B cell (primary cell): ENCODE measurements around the gene CCL13. TPM values are rescaled to one million over a fixed set of nuclear protein-coding genes. Genes with fewer than 3 reads are reported as not detected.

ENCODE experiments used
- ATAC-seq: fragments of 200-7000 bp; cut with Tn5 transposase; one replicate; pipeline ENCODE4 v1.10.0; 2021; ENCODE audit warnings: low read depth, mild to moderate bottlenecking, moderate number of reproducible peaks, moderate library complexity
- CTCF ChIA-PET: fragments of 350-600 bp; sonication (Branson Sonifier 250); formaldehyde crosslinking; loops from one replicate; lab custom pipeline; 2021; ENCODE audit warnings: antibody characterized with exemption, inconsistent platforms; lab: Charles Lee
- POLR2A ChIA-PET: fragments of 350-600 bp; sonication (Branson Sonifier 250); formaldehyde crosslinking; loops from one replicate; lab custom pipeline; 2021; ENCODE audit warnings: antibody characterized with exemption; lab: Charles Lee
- DNase-seq: peaks from one replicate; pipeline ENCODE4 v3.0.0; 2013
- H2AFZ ChIP-seq: 2 replicates; pipeline ENCODE4 v1.6.1; 2012; ENCODE audit warnings: mild to moderate bottlenecking, low read depth, low read length; ENCODE audit not compliant: insufficient read depth, poor library complexity, severe bottlenecking
- H3K27ac ChIP-seq, 2 donors: 1 replicate in 1 of 2; 2 replicates in 1 of 2; pipeline ENCODE4 v1.5.1; 2012 to 2013; ENCODE audit warnings: low read length in 2 of 2, mild to moderate bottlenecking in 2 of 2, moderate library complexity in 1 of 2
- H3K27me3 ChIP-seq, 4 experiments: fragments of 200-600 bp in 1 of 4; sonication (generic) in 1 of 4; replicated peaks in 1 of 4; 1 replicate in 2 of 4; 2 replicates in 2 of 4; pipeline versions ENCODE4 v1.6.1 to v1.7.0; 2013 to 2016; ENCODE audit warnings: low read length in 3 of 4, mild to moderate bottlenecking in 2 of 4, mixed read lengths in 1 of 4, moderate library complexity in 1 of 4; ENCODE audit not compliant: insufficient read depth in 4 of 4, control insufficient read depth in 3 of 4; ENCODE audit errors: control extremely low read depth in 1 of 4
- H3K36me3 ChIP-seq, 2 experiments: replicated peaks in 1 of 2; 1 replicate in 1 of 2; 2 replicates in 1 of 2; pipeline versions ENCODE4 v1.6.1 to v1.7.1; 2013; ENCODE audit warnings: low read length in 1 of 2; ENCODE audit not compliant: insufficient read depth in 2 of 2, control insufficient read depth in 1 of 2; ENCODE audit errors: control extremely low read depth in 1 of 2, extremely low read depth in 1 of 2
- H3K4me1 ChIP-seq, 2 donors: fragments of 200-600 bp in 1 of 2; sonication (generic) in 1 of 2; 1 replicate in 1 of 2; 2 replicates in 1 of 2; pipeline versions ENCODE4 v1.5.1 to v1.6.1; 2013 to 2017; ENCODE audit warnings: low read length in 2 of 2; ENCODE audit not compliant: control insufficient read depth in 2 of 2, insufficient read depth in 2 of 2
- H3K4me2 ChIP-seq: replicated peaks from 2 replicates; pipeline ENCODE3; 2012; ENCODE audit warnings: mild to moderate bottlenecking, low read depth, low read length; ENCODE audit not compliant: poor library complexity, severe bottlenecking
- H3K4me3 ChIP-seq, 5 experiments: fragments of 200-600 bp in 1 of 5; sonication (generic) in 1 of 5; 1 replicate in 3 of 5; 2 replicates in 2 of 5; pipeline versions ENCODE4 v1.5.1 to v1.7.0; 2011 to 2016; ENCODE audit warnings: low read length in 4 of 5, mild to moderate bottlenecking in 4 of 5, low read depth in 2 of 5, control low read depth in 1 of 5, moderate library complexity in 1 of 5; ENCODE audit not compliant: insufficient read depth in 1 of 5; ENCODE audit errors: control extremely low read depth in 1 of 5, extremely low read depth in 1 of 5
- H3K79me2 ChIP-seq: fragments of 200-600 bp; sonication (generic); one replicate; pipeline ENCODE4 v1.6.0; 2016; ENCODE audit warnings: low read length; ENCODE audit not compliant: control insufficient read depth, insufficient read depth
- H3K9ac ChIP-seq: fragments of 200-600 bp; sonication (generic); 2 replicates; pipeline ENCODE4 v1.6.1; 2017; ENCODE audit warnings: mild to moderate bottlenecking, low read length, moderate library complexity
- H3K9me3 ChIP-seq, 3 donors: one replicate each; pipeline versions ENCODE4 v1.6.1 to v1.7.1; 2013; ENCODE audit warnings: low read length in 2 of 3; ENCODE audit not compliant: control insufficient read depth in 2 of 3, insufficient read depth in 1 of 3; ENCODE audit errors: control extremely low read depth in 1 of 3
- H4K20me1 ChIP-seq: 2 replicates; pipeline ENCODE4 v1.6.0; 2012; ENCODE audit warnings: mild to moderate bottlenecking, low read length; ENCODE audit not compliant: insufficient read depth, control insufficient read depth, poor library complexity, severe bottlenecking
- H3K27ac Mint-ChIP-seq: one replicate; pipeline ENCODE4 v1.8.0; 2021; ENCODE audit warnings: mixed read lengths
- H3K27me3 Mint-ChIP-seq: one replicate; pipeline ENCODE4 v1.8.0; 2021; ENCODE audit warnings: mixed read lengths
- H3K4me1 Mint-ChIP-seq: one replicate; pipeline ENCODE4 v1.8.0; 2021; ENCODE audit warnings: mixed read lengths
- H3K4me3 Mint-ChIP-seq: one replicate; pipeline ENCODE4 v1.8.0; 2021; ENCODE audit warnings: mixed read lengths
- H3K9me3 Mint-ChIP-seq: one replicate; pipeline ENCODE4 v1.8.0; 2022; ENCODE audit warnings: mixed read lengths; ENCODE audit not compliant: insufficient read depth
- EZH2 ChIP-seq: IDR thresholded peaks from 2 replicates; pipeline ENCODE4 v1.6.1; 2012; ENCODE audit warnings: borderline replicate concordance, low read depth, mild to moderate bottlenecking, moderate library complexity, low read length; ENCODE audit not compliant: insufficient read depth, poor library complexity, severe bottlenecking
- WGBS: methylation state at CpG from one replicate; pipeline ENCODE4 v1.1.5; 2013; ENCODE audit warnings: missing lambda C conversion rate; ENCODE audit not compliant: insufficient coverage; 5-methylcytosine and 5-hydroxymethylcytosine counted together
- intact Hi-C: fragments of 100-400 bp; cut with micrococcal nuclease; formaldehyde crosslinking; loops from one replicate; pipeline ENCODE4 v1.10.0; 2022
- polyA plus RNA-seq: library from polyadenylated mRNA; depleted of rRNA; stranded (reverse); fragments of >200 nt; gene quantifications from 2 replicates; pipeline ENCODE4 v1.2.3, GENCODE V29; 2012
- total RNA-seq, 2 donors: library from RNA; stranded (reverse); fragments of 120-200 nt in 1 of 2; gene quantifications; 1 replicate in 1 of 2; 2 replicates in 1 of 2; pipeline versions ENCODE4 v1.2.3 to v1.2.4, GENCODE V29; 2013 to 2022
- TF ChIP-seq, protein P1 (sequence below): fragments of 200-600 bp; IDR thresholded peaks from one replicate; pipeline ENCODE4 v1.8.0; 2022; ENCODE audit warnings: antibody characterized with exemption, mild to moderate bottlenecking

Gene CCL13
- total and polyA plus RNA-seq, 2 donors (not counting 1 experiment from before 2014, with no cell fraction given) = not detected

DNA sequence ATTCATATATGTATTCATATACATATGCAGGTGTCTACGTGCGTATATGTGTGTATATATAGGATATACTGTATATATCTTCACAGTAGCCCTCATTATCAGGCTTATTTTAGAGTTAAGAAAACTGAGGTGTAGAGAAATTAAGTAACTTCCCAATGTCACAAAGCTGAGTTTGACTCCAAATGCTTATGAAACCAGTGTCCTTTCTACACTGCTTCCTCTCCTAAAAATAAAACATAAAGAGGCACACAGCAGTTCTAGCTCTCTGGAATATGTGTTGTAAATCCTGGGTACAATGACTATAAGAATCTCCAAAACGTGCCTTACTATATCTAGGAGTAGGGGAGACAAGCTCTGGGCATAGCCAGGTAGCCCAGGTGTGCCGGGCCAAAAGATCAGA is 46.7 kb downstream of the CCL13 start:
- H3K4me1 Mint-ChIP-seq = peaks cover 27% of the 10 kb centered on the region
- intact Hi-C loops = no loop called here
- CTCF ChIA-PET = no interaction called here
- no peaks in the 10 kb centered on the region for H4K20me1 ChIP-seq
- ATAC-seq (no peak), DNase-seq (no peak)
- no peak overlapping the region for H3K27ac Mint-ChIP-seq
- no peaks in the 10 kb centered on the region for H3K9me3 ChIP-seq
- H3K27me3 Mint-ChIP-seq = peaks cover 9% of the 10 kb centered on the region
- H3K4me3 Mint-ChIP-seq = no peak overlapping the region
- H3K27ac ChIP-seq = no peak overlapping the region
- H3K4me2 ChIP-seq = no peak overlapping the region
- no peaks in the 10 kb centered on the region for H3K36me3 ChIP-seq
- POLR2A ChIA-PET = no interaction called here
- no peaks in the 10 kb centered on the region for H3K9me3 Mint-ChIP-seq
- H3K9ac ChIP-seq = no peak overlapping the region
- H3K4me1 ChIP-seq = peaks cover 24 to 27% of the 10 kb centered on the region in 2 donors
- H3K79me2 ChIP-seq = no peaks in the 10 kb centered on the region
- no peak overlapping the region for H2AFZ ChIP-seq
- 33% methylated on average over 2 of the region's 4 CpGs for WGBS
- TF ChIP-seq, protein P1, sequence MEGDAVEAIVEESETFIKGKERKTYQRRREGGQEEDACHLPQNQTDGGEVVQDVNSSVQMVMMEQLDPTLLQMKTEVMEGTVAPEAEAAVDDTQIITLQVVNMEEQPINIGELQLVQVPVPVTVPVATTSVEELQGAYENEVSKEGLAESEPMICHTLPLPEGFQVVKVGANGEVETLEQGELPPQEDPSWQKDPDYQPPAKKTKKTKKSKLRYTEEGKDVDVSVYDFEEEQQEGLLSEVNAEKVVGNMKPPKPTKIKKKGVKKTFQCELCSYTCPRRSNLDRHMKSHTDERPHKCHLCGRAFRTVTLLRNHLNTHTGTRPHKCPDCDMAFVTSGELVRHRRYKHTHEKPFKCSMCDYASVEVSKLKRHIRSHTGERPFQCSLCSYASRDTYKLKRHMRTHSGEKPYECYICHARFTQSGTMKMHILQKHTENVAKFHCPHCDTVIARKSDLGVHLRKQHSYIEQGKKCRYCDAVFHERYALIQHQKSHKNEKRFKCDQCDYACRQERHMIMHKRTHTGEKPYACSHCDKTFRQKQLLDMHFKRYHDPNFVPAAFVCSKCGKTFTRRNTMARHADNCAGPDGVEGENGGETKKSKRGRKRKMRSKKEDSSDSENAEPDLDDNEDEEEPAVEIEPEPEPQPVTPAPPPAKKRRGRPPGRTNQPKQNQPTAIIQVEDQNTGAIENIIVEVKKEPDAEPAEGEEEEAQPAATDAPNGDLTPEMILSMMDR = no peak
- no peak for TF ChIP-seq EZH2
- no peak overlapping the region for H3K4me3 ChIP-seq
- peaks cover 0 to 6% (median 2%) of the 10 kb centered on the region in 4 experiments for H3K27me3 ChIP-seq

DNA sequence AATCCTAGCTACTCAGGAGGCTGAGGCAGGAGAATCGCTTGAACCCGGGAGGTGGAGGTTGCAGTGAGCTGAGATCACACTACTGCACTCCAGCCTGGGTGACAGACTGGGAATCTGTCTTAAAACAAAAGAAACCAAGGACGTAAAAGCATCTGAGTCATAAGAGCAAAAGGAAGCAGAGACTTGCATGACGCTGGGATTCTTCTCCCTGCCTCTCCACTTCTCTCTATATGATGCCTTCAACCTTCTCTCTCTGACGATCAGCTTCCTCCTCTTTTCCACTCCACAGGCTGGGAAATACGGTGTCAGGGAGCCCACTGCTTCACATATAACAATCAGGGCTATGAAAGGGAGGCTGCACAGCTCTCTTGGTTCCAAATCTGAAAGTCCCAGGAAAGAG is 49.9 kb downstream of the CCL13 start:
- Histone ChIP-seq H4K20me1 (no peaks in the 10 kb centered on the region), H3K9ac (no peak overlapping the region), H3K79me2 (no peaks in the 10 kb centered on the region), H3K4me2 (no peak overlapping the region), H2AFZ (no peak overlapping the region), H3K36me3 (no peaks in the 10 kb centered on the region), H3K9me3 (no peaks in the 10 kb centered on the region), H3K27me3 (peaks cover 0 to 10% (median 2%) of the 10 kb centered on the region in 4 experiments), H3K4me1 (no peaks in the 10 kb centered on the region), H3K4me3 (no peak overlapping the region), H3K27ac (no peak overlapping the region)
- DNase-seq = no peak
- 94% methylated on average over 4 of the region's 6 CpGs for WGBS
- Mint-ChIP-seq H3K27me3 (peaks cover 24% of the 10 kb centered on the region), H3K4me3 (no peak overlapping the region), H3K9me3 (no peaks in the 10 kb centered on the region), H3K4me1 (peaks cover under 1% of the 10 kb centered on the region), H3K27ac (no peak overlapping the region)
- intact Hi-C loops = no loop called here
- ChIA-PET CTCF (interaction anchor here (0.9 kb wide), 2 partner anchors 12 to 14 kb away, joined by 3 to 4 read pairs; no protein-coding TSS in a partner anchor), POLR2A (no interaction called here)
- TF ChIP-seq, protein P1 = no peak
- no peak for TF ChIP-seq EZH2
- ATAC-seq = no peak

Other genes with a start within 250 kb of the CCL13 start
- 4.4 and 6.8 TPM in 2 replicates for gene CCL2, start 101.2 kb upstream of the CCL13 start, total RNA-seq
- 0.23 TPM in 1 of 2 replicates, not detected in the other for gene CCL2, start 101.2 kb upstream of the CCL13 start, polyA plus RNA-seq
- not detected in 2 replicates for gene CCL7, start 86.3 kb upstream of the CCL13 start, total RNA-seq
- not detected in 2 replicates for gene CCL7, start 86.3 kb upstream of the CCL13 start, polyA plus RNA-seq
- gene CCL11, start 70.7 kb upstream of the CCL13 start, total RNA-seq = not detected in 2 replicates
- gene CCL11, start 70.7 kb upstream of the CCL13 start, polyA plus RNA-seq = not detected in 2 replicates
- gene CCL8, start 37.0 kb upstream of the CCL13 start, total RNA-seq = not detected in 2 replicates
- not detected in 2 replicates for gene CCL8, start 37.0 kb upstream of the CCL13 start, polyA plus RNA-seq
- gene CCL1, start 6.8 kb downstream of the CCL13 start, total RNA-seq = not detected in 2 replicates
- not detected in 2 replicates for gene CCL1, start 6.8 kb downstream of the CCL13 start, polyA plus RNA-seq
- not detected in 2 replicates for gene TMEM132E, start 223.1 kb downstream of the CCL13 start, total RNA-seq
- not detected in 2 replicates for gene TMEM132E, start 223.1 kb downstream of the CCL13 start, polyA plus RNA-seq